Esophagus muscularis mucosa (tissue), 4 donors: ENCODE measurements around the gene RBP3. TPM values are rescaled to one million over a fixed set of nuclear protein-coding genes. Genes with fewer than 3 reads are reported as not detected.

Experiments
- DNase-seq: peaks from one replicate; pipeline ENCODE4 v3.0.0-alpha.2; 2017; ENCODE audit errors: extremely low spot score
- H3K27ac ChIP-seq, 4 donors: fragments of 200-600 bp; sonication (generic); replicated peaks in 1 of 4; 1 replicate in 3 of 4; 2 replicates in 1 of 4; pipeline ENCODE4 v1.5.1; 2016 to 2019; ENCODE audit warnings: mild to moderate bottlenecking in 1 of 4
- H3K27me3 ChIP-seq, 4 donors: fragments of 200-600 bp; sonication (generic); one replicate each; pipeline versions ENCODE4 v1.5.1 to v1.6.0; 2016 to 2019
- H3K36me3 ChIP-seq, 4 donors: fragments of 200-600 bp; sonication (generic); one replicate each; pipeline ENCODE4 v1.5.1; 2016 to 2019
- H3K4me1 ChIP-seq, 4 donors: fragments of 200-600 bp; sonication (generic); one replicate each; pipeline ENCODE4 v1.5.1; 2016 to 2019
- H3K4me3 ChIP-seq, 4 donors: fragments of 200-600 bp; sonication (generic); 1 replicate in 2 of 4; 2 replicates in 2 of 4; pipeline ENCODE4 v1.5.1; 2016 to 2019; ENCODE audit warnings: mild to moderate bottlenecking in 4 of 4, moderate library complexity in 1 of 4
- H3K9me3 ChIP-seq, 4 donors: fragments of 200-600 bp; sonication (generic); 1 replicate in 3 of 4; 2 replicates in 1 of 4; pipeline ENCODE4 v1.5.1; 2016 to 2019
- EP300 ChIP-seq: sonication (generic); formaldehyde crosslinking; IDR thresholded peaks from one replicate; pipeline ENCODE4 v1.6.1; 2017; ENCODE audit warnings: antibody characterized with exemption
- POLR2A ChIP-seq: fragments of 450-650 bp; IDR thresholded peaks from one replicate; pipeline ENCODE4 v1.6.1; 2017; ENCODE audit warnings: antibody characterized with exemption, moderate library complexity, mild to moderate bottlenecking, low read depth
- POLR2AphosphoS5 ChIP-seq, 2 donors: sonication (generic); formaldehyde crosslinking; IDR thresholded peaks; one replicate each; pipeline ENCODE4 v1.6.1; 2017; ENCODE audit warnings: antibody characterized with exemption in 2 of 2
- WGBS: methylation state at CpG from one replicate; pipeline ENCODE4 v1.1.5; 2018; 5-methylcytosine and 5-hydroxymethylcytosine counted together
- intact Hi-C: fragments of 100-400 bp; cut with DNase I; formaldehyde crosslinking; loops from one replicate; pipeline ENCODE4 v1.15.1; 2023
- total RNA-seq, 4 donors: library from RNA; depleted of rRNA; stranded (reverse); fragments of >200 nt; gene quantifications; one replicate each; pipeline versions ENCODE4 v1.1.0 to v1.2.1, GENCODE V29; 2016
- TF ChIP-seq, protein P1 (sequence below), 3 experiments: fragments of 200-600 bp in 2 of 3; fragments of 450-650 bp in 1 of 3; sonication (generic) in 2 of 3; IDR thresholded peaks; one replicate each; pipeline ENCODE4 v1.5.1; 2017 to 2019; ENCODE audit warnings: antibody characterized with exemption in 3 of 3, mild to moderate bottlenecking in 2 of 3, moderate library complexity in 1 of 3

RBP3 gene
- total RNA-seq, 4 donors from 2014 or later = under 0.01 to 0.06 TPM; not detected in 2

DNA sequence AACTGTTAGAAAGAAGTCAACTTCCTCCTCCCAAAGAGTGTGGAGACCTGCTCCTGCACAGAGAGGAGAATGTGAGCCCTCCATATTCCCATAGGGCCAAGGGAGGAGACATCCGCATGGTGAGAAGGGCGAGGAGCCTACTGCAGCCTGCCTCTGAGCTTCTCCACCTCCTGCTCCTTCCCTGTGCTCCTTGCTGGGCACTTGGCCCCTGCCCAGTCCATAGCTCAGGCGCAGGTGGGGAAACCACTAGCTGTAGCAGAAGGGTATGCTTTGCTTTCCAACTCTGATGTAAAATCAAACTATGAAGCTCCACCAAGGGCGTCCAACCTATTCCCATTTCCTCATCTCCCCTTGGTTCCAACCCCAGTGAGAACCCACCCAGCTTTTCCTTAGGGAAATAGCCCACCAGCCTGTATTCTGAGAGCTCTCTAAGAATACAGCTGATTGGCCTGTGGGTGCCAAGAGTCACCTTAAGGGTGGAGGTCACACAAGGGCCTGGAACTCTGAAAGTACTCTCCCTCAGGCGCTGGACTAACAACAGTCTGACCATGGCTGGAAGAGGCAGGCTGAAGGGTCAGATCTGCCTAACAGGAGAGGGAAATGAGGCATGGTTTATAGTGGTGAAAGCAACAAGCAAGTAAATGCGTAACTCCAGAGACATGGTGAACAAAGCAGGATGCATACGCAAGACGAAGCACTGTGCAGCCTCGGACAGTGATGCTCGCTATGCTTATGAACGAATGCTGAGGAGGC, 22.0 kb downstream of the RBP3 start:
- no peak overlapping the region for H3K27ac ChIP-seq
- no peaks in the 10 kb centered on the region for H3K27me3 ChIP-seq
- DNase-seq = no peak
- WGBS = 94% methylated on average over 11 of the region's 11 CpGs
- H3K4me3 ChIP-seq = no peak overlapping the region
- no peaks in the 10 kb centered on the region for H3K36me3 ChIP-seq
- H3K9me3 ChIP-seq = no peaks in the 10 kb centered on the region
- no peak for TF ChIP-seq POLR2A
- TF ChIP-seq POLR2AphosphoS5 (IDR thresholded peaks at IDR 0.05) = no peak
- TF ChIP-seq EP300 = no peak
- TF ChIP-seq, protein P1, sequence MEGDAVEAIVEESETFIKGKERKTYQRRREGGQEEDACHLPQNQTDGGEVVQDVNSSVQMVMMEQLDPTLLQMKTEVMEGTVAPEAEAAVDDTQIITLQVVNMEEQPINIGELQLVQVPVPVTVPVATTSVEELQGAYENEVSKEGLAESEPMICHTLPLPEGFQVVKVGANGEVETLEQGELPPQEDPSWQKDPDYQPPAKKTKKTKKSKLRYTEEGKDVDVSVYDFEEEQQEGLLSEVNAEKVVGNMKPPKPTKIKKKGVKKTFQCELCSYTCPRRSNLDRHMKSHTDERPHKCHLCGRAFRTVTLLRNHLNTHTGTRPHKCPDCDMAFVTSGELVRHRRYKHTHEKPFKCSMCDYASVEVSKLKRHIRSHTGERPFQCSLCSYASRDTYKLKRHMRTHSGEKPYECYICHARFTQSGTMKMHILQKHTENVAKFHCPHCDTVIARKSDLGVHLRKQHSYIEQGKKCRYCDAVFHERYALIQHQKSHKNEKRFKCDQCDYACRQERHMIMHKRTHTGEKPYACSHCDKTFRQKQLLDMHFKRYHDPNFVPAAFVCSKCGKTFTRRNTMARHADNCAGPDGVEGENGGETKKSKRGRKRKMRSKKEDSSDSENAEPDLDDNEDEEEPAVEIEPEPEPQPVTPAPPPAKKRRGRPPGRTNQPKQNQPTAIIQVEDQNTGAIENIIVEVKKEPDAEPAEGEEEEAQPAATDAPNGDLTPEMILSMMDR (IDR thresholded peaks at IDR 0.05) = no peak
- intact Hi-C loops = no loop called here
- peaks cover 0 to 12% (median 9%) of the 10 kb centered on the region in 4 donors for H3K4me1 ChIP-seq

DNA sequence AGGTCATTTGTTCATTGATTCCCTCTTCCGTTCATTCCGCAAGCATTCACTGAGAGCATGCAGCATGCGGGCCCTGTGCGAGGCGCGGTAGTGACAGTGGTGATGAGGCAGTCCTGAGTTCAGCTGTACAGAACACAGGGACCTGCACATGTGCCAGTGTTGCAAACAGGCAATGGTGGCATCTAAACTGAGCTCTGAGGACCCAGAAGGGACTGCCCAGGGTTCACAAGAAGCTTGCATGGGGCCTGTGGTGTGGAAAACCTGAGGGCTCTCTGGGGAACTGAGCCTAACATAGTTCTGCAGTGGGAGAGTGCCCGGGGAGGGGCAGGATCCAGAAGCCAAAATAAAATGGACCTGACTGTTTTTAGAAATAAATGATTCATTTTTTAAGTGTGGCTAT, 22.7 kb downstream of the RBP3 start:
- TF ChIP-seq POLR2A (no peak), POLR2AphosphoS5 (IDR thresholded peaks at IDR 0.05) (no peak), EP300 (no peak)
- TF ChIP-seq, protein P1 (IDR thresholded peaks at IDR 0.05) = no peak
- H3K9me3 ChIP-seq = no peaks in the 10 kb centered on the region
- 93% methylated on average over 7 of the region's 7 CpGs for WGBS
- peaks cover 0 to 15% (median 13%) of the 10 kb centered on the region in 4 donors for H3K4me1 ChIP-seq
- H3K4me3 ChIP-seq = no peak overlapping the region
- H3K36me3 ChIP-seq = no peaks in the 10 kb centered on the region
- no peak overlapping the region for H3K27ac ChIP-seq
- no peaks in the 10 kb centered on the region for H3K27me3 ChIP-seq
- intact Hi-C loops = no loop called here
- DNase-seq = no peak

DNA sequence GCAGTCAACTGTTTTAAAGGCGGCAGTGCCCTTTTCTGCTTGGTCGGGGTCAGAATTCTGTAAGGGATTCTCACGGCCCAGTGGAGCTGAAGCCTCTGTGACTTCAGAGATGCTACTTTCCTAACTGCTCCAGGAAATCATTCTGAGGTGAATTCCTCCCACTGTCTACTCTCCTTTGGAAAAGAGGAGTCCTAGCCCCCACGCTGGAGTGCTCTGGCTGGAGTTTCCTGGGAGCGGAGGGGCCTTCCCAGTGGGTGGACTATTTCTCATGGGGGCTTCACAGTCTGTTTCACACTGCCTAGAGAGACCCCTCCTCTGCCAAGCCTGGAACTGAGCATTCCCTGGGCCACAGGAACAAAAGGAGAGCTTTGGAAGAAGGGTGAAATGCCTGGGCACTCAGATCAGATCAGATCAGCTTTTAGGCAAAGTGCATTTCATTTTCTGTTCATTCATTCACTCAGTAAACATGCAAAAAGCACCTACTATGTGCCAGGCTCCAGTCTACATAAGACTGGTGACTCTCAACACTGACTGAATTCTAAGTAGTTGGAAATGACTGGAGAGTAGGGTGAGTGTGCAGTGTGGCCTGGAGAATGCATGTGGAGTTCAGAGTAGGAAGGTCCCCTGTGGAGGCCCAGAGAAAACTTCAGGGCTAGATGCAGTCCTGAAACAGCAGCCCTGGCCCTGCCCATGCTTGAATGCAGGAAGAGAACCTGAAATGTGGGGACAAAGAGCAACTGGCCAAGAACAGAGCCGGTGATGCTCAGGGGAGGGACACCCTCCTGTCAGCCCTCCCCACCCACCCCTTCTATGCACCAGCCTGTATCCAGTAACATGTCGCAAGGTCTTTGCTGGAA, 23.7 kb downstream of the RBP3 start:
- TF ChIP-seq, protein P1 (IDR thresholded peaks at IDR 0.05) = no peak
- TF ChIP-seq EP300 (no peak), POLR2A (no peak), POLR2AphosphoS5 (IDR thresholded peaks at IDR 0.05) (no peak)
- intact Hi-C loops = no loop called here
- Histone ChIP-seq H3K4me1 (peaks cover 0 to 15% (median 13%) of the 10 kb centered on the region in 4 donors), H3K27me3 (peaks cover 0 to 4% (median 0%) of the 10 kb centered on the region in 4 donors), H3K36me3 (no peaks in the 10 kb centered on the region), H3K4me3 (no peak overlapping the region), H3K9me3 (no peaks in the 10 kb centered on the region), H3K27ac (no peak overlapping the region)
- DNase-seq = no peak
- WGBS = 87% methylated on average over 6 of the region's 7 CpGs

DNA sequence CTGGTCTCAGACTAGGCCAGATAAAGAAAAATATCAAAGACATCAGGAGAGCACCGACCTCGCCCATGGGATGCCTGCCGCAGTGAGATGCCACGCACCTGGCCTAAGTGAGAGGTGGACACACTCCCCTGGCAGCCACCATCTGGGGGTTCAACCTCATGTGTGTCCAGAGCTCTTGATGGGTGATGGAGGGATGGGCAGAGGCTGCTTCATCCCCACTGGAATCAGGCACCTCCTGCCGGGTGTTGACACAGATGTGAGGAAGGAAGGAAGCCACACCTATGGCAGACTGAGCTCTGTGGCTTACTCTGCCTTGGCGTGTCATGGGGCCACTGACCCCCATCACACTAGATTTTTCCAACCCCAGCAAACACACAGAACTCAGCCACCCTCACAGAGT, 24.6 kb downstream of the RBP3 start:
- 86% methylated on average over 6 of the region's 6 CpGs for WGBS
- H3K4me3 ChIP-seq = no peak overlapping the region
- peaks cover 0 to 15% (median 13%) of the 10 kb centered on the region in 4 donors for H3K4me1 ChIP-seq
- no peaks in the 10 kb centered on the region for H3K36me3 ChIP-seq
- H3K9me3 ChIP-seq = no peaks in the 10 kb centered on the region
- intact Hi-C loops = no loop called here
- DNase-seq = no peak
- TF ChIP-seq POLR2A (no peak), POLR2AphosphoS5 (IDR thresholded peaks at IDR 0.05) (no peak), EP300 (no peak)
- TF ChIP-seq, protein P1 (IDR thresholded peaks at IDR 0.05) = no peak
- peaks cover 0 to 6% (median 0%) of the 10 kb centered on the region in 4 donors for H3K27me3 ChIP-seq
- H3K27ac ChIP-seq = no peak overlapping the region
